ENCODE measurements around the gene OGN.

Gene OGN

DNA sequence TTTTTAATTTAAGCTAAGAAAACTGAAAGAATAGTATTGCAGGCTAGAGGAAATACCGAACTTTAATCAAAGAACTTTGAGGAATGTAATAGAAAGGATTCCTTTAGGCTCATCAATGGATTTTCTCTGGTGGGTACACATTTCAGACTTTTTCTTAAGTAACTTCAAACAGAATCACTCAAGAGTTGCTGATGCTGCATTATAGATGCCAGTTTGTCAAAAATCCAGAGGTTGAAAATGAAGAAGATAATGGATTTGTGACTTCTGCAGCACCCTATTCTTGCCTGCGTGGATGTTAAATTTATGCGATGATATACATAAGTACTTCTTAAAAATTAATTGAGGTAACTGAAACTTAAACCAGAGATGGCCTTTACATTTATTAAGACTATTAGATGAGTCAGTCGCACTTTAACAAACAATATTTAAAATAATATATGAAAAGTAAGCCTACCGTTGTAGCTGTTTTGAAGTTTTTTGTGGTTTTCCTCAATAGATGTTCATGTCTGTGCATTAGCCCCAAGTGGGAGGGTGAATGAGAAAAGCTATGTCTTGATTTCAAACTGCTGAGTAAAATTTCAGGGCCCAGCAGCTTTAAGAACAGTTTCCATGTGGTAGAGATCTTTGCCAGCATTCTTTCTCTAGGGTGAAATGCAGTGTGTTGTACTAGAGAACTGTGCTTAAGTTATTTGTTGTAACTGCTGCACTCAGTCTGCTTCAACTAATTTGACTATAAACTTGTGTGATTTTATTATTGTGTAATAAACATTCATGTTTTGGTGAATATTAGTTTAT lies at the start of gene OGN:
Gene OGN, minus strand, starts transcription at position 537 of the 795 bp plus-strand sequence. CDS start 1,171 bp downstream, outside the sequence.
- no peak for TF ChIP-seq ZFX (IDR thresholded peaks at IDR 0.05)
- TF ChIP-seq, protein P1, sequence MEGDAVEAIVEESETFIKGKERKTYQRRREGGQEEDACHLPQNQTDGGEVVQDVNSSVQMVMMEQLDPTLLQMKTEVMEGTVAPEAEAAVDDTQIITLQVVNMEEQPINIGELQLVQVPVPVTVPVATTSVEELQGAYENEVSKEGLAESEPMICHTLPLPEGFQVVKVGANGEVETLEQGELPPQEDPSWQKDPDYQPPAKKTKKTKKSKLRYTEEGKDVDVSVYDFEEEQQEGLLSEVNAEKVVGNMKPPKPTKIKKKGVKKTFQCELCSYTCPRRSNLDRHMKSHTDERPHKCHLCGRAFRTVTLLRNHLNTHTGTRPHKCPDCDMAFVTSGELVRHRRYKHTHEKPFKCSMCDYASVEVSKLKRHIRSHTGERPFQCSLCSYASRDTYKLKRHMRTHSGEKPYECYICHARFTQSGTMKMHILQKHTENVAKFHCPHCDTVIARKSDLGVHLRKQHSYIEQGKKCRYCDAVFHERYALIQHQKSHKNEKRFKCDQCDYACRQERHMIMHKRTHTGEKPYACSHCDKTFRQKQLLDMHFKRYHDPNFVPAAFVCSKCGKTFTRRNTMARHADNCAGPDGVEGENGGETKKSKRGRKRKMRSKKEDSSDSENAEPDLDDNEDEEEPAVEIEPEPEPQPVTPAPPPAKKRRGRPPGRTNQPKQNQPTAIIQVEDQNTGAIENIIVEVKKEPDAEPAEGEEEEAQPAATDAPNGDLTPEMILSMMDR (conservative IDR thresholded peaks at IDR 0.05), result no peak
- H3K27ac ChIP-seq, result no peak within 1 kb of the TSS

DNA sequence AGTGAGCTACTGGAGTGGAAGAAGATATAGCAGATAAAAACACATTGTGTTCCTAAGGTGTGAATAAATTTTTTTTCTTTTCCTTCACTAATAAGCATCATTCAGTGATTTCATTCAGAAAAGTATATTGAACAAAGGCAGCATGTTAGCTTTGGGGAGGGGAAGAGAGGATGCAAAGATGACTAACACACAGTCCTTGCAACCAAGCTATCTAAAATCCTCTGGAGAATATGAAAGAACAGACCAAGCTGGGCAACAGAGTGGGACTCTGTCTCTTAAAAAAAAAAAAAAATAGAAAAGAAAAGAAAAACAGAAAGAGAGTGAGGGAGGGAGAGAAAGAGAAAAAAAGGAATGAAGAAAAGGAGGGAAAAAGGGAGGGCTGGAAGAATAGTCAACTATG lies 42.2 kb upstream of the OGN start:
- no peak overlapping the region for H3K27ac ChIP-seq
- TF ChIP-seq, protein P1 (conservative IDR thresholded peaks at IDR 0.05), result no peak
- TF ChIP-seq ZFX (IDR thresholded peaks at IDR 0.05), result no peak

- TF ChIP-seq, protein P1 (conservative IDR thresholded peaks at IDR 0.05), result no peak
- no peak for TF ChIP-seq ZFX (IDR thresholded peaks at IDR 0.05)
- H3K27ac ChIP-seq, result no peak overlapping the region
Observed at GRCh38 chr9:92444841-92445240, 40.5 kb upstream of the OGN start.

DNA sequence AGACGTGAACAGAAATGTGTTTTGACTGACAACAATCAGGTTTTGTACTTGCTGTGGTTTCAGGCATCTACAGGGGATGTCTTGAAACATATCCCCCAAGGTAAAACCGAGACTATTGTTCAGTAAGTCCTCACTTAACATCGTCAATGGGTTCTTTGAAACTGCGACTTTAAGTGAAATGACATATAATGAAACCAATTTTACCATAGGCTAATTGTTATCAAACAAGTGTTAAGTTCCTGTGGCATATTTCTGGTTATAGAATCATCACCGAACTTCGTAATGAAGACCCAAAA lies 36.3 kb upstream of the OGN start:
- TF ChIP-seq, protein P1 (conservative IDR thresholded peaks at IDR 0.05), result no peak
- TF ChIP-seq ZFX (IDR thresholded peaks at IDR 0.05), result no peak

GRCh38 chr9:92439921-92440750 lies 35.8 kb upstream of the OGN start:
- no peak for TF ChIP-seq ZFX (IDR thresholded peaks at IDR 0.05)
- TF ChIP-seq, protein P1 (conservative IDR thresholded peaks at IDR 0.05), result no peak
- no peak overlapping the region for H3K27ac ChIP-seq

More for the DNA sequence above, 36.3 kb upstream of the OGN start:
- no peak overlapping the region for H3K27ac ChIP-seq

- no peak for TF ChIP-seq ZFX (IDR thresholded peaks at IDR 0.05)
- TF ChIP-seq, protein P1 (conservative IDR thresholded peaks at IDR 0.05), result peak; percentile 63
- no peak overlapping the region for H3K27ac ChIP-seq
Observed at GRCh38 chr9:92438900-92439526, 34.6 kb upstream of the OGN start.

DNA sequence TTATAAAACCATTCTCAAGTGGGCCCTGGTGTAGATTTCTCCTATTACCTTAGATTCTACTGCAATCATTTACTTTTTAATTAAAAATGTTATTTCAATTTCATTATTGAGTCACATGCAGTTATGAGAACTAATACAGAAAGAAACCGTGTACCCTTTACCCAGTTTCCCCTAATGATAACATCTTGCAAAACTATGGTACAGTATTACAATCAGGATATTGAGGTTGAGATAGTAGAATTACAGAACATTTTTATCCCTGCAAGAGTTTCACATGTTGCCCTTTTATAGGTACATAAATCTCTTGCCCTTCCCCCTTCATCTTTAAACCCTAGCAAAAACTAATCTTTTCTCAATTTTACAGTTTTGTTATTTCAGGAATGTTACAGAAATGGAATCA lies 30.9 kb upstream of the OGN start:
- TF ChIP-seq ZFX (IDR thresholded peaks at IDR 0.05), result no peak
- no peak overlapping the region for H3K27ac ChIP-seq

Measured in C4-2B (cell line).